OCI-LY7 (cell line): Measurements from ENCODE around the gene CUL2. TPM values are rescaled to one million over a fixed set of nuclear protein-coding genes. Genes with fewer than 3 reads are reported as not detected.

ENCODE experiments used
- BruUV-seq: library from RNA; stranded (reverse); fragments of 400-500 nt; replicated peaks from 2 replicates; lab custom pipeline; 2021; lab: Mats Ljungman, UMichigan
- CTCF ChIA-PET: fragments of 300-600 bp; sonication (Branson Sonifier 250); formaldehyde crosslinking; loops from one replicate; lab custom pipeline; 2022; ENCODE audit warnings: antibody characterized with exemption; ENCODE audit not compliant: unreplicated experiment; lab: Charles Lee
- POLR2A ChIA-PET: fragments of 300-600 bp; sonication (Branson Sonifier 250); formaldehyde crosslinking; loops from one replicate; lab custom pipeline; 2022; ENCODE audit warnings: antibody characterized with exemption; lab: Charles Lee
- DNase-seq: peaks from one replicate; pipeline ENCODE4 v3.0.0-alpha.2; 2015; ENCODE audit warnings: low spot score
- H2AFZ ChIP-seq: fragments of 200-600 bp; sonication (generic), shearing (Covaris generic); 2 replicates; pipeline ENCODE4 v1.6.1; 2014; ENCODE audit warnings: mild to moderate bottlenecking, antibody characterized with exemption, low read length, moderate library complexity
- H3K27ac ChIP-seq: fragments of 200-600 bp; sonication (generic); 2 replicates; pipeline ENCODE4 v1.5.1; 2014; ENCODE audit warnings: mixed run types, low read depth, mild to moderate bottlenecking, moderate library complexity, low read length, inconsistent platforms; ENCODE audit not compliant: poor library complexity, severe bottlenecking
- H3K36me3 ChIP-seq: fragments of 200-600 bp; sonication (generic); 2 replicates; pipeline ENCODE4 v1.6.1; 2014; ENCODE audit warnings: mild to moderate bottlenecking, antibody characterized with exemption, low read length, moderate library complexity, mixed read lengths; ENCODE audit not compliant: insufficient read depth
- H3K4me1 ChIP-seq: fragments of 200-600 bp; sonication (generic); 2 replicates; pipeline ENCODE4 v1.5.1; 2014; ENCODE audit warnings: mild to moderate bottlenecking, low read length; ENCODE audit not compliant: insufficient read depth, poor library complexity, severe bottlenecking
- H3K4me2 ChIP-seq: fragments of 200-600 bp; sonication (generic); 2 replicates; pipeline ENCODE4 v1.6.1; 2014; ENCODE audit warnings: mild to moderate bottlenecking, low read length
- H3K4me3 ChIP-seq: fragments of 200-600 bp; sonication (generic); 2 replicates; pipeline ENCODE4 v1.5.1; 2014; ENCODE audit warnings: mild to moderate bottlenecking, low read depth, low read length; ENCODE audit not compliant: poor library complexity, severe bottlenecking
- H3K79me2 ChIP-seq: fragments of 200-600 bp; sonication (generic); 2 replicates; pipeline ENCODE4 v1.6.1; 2016; ENCODE audit warnings: low read depth, mild to moderate bottlenecking, low read length, moderate library complexity, mixed read lengths; ENCODE audit not compliant: insufficient read depth
- H3K9me2 ChIP-seq: fragments of 200-600 bp; sonication (generic); 2 replicates; pipeline ENCODE4 v1.6.1; 2016; ENCODE audit warnings: mild to moderate bottlenecking, low read length, mixed read lengths; ENCODE audit not compliant: insufficient read depth
- H3K9me3 ChIP-seq: fragments of 200-600 bp; sonication (generic); 2 replicates; pipeline ENCODE4 v1.6.1; 2014; ENCODE audit warnings: mild to moderate bottlenecking, mixed run types, low read length, mixed read lengths
- H4K20me1 ChIP-seq: fragments of 200-600 bp; sonication (generic); 2 replicates; pipeline ENCODE4 v1.6.1; 2014; ENCODE audit warnings: mild to moderate bottlenecking, antibody characterized with exemption, low read length, moderate library complexity, mixed read lengths; ENCODE audit not compliant: insufficient read depth
- CTCF ChIP-seq: fragments of 200-600 bp; sonication (generic); conservative IDR thresholded peaks from 2 replicates; pipeline ENCODE4 v1.5.1; 2014; ENCODE audit warnings: mild to moderate bottlenecking, antibody characterized with exemption, low read length, moderate library complexity, mixed read lengths
- EZH2phosphoT487 ChIP-seq: fragments of 200-600 bp; sonication (generic); IDR thresholded peaks from 2 replicates; pipeline ENCODE4 v1.6.1; 2018; ENCODE audit warnings: low read depth, borderline replicate concordance, mild to moderate bottlenecking, mixed run types, antibody characterized with exemption, low read length, moderate library complexity, mixed read lengths
- intact Hi-C: fragments of 100-400 bp; cut with micrococcal nuclease; formaldehyde crosslinking; loops from one replicate; pipeline ENCODE4 v1.10.0; 2022; ENCODE audit not compliant: unreplicated experiment
- microRNA-seq: library from miRNA; unstranded; fragments of <30 nt; microRNA quantifications from one replicate; pipeline ENCODE4 v1.2.0, GENCODE V29; 2022; ENCODE audit warnings: borderline replicate concordance
- small RNA-seq: library from RNA; depleted of rRNA; stranded (forward); fragments of <200 nt; gene quantifications from one replicate; pipeline ENCODE3, GENCODE V24; 2014
- total RNA-seq, 2 experiments: library from RNA; depleted of rRNA in 1 of 2; stranded (reverse); fragments of >200 nt in 1 of 2; shearing (Covaris generic) in 1 of 2; gene quantifications; 2 replicates each; pipeline ENCODE4 v1.2.3, GENCODE V29; 2014 to 2022

CUL2 gene
- total RNA-seq, 2 experiments from 2014 or later, result 25.5 to 40.4 TPM

- DNase-seq, result no peak
- H4K20me1 ChIP-seq, result no peaks in the 10 kb centered on the region
- H3K9me2 ChIP-seq, result no peaks in the 10 kb centered on the region
- H3K27ac ChIP-seq, result no peak overlapping the region
- H3K4me3 ChIP-seq, result no peak overlapping the region
- TF ChIP-seq CTCF (no peak), EZH2phosphoT487 (no peak)
- CTCF ChIA-PET, result no interaction called here
- intact Hi-C loops, result no loop called here
- H3K79me2 ChIP-seq, result no peaks in the 10 kb centered on the region
- no TSS peak for BruUV-seq
- H3K4me1 ChIP-seq, result no peaks in the 10 kb centered on the region
- H3K36me3 ChIP-seq, result no peaks in the 10 kb centered on the region
- no peak overlapping the region for H3K4me2 ChIP-seq
- H2AFZ ChIP-seq, result no peak overlapping the region
- POLR2A ChIA-PET, result interaction anchor here (0.7 kb wide), 1 partner anchor 1650 kb away, joined by 6 read pairs; no protein-coding TSS in a partner anchor
- H3K9me3 ChIP-seq, result no peaks in the 10 kb centered on the region
These were observed 130.4 kb downstream of the CUL2 start for GRCh38 chr10:34959786-34960185.

DNA sequence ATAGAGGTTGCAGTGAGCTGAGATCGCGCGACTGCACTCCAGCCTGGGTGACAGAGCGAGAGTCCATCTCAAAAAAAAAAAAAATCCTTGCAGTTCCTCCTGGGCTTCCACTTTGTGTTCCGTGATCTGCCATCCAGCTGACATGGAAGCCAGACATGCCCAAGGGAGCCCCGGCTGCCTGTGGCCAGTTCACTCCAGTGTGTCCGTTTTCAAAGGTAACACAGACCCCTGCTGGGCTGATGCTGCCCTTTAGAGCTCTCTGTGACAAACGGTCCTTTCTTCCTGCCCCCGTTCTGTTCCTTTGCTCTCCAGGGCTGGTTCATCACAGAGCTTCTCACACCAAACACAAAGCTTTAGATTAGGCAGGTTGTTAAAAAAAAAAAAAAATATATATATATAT lies 130.8 kb downstream of the CUL2 start:
- Histone ChIP-seq H3K4me2 (no peak overlapping the region), H2AFZ (no peak overlapping the region), H3K27ac (no peak overlapping the region), H3K36me3 (no peaks in the 10 kb centered on the region), H3K9me3 (no peaks in the 10 kb centered on the region), H3K4me3 (no peak overlapping the region), H3K9me2 (no peaks in the 10 kb centered on the region), H3K79me2 (no peaks in the 10 kb centered on the region), H4K20me1 (no peaks in the 10 kb centered on the region), H3K4me1 (no peaks in the 10 kb centered on the region)
- ChIA-PET CTCF (no interaction called here), POLR2A (interaction anchor here (0.6 kb wide), 2 partner anchors 33 to 966 kb away, joined by 3 read pairs; no protein-coding TSS in a partner anchor)
- BruUV-seq, result no TSS peak
- DNase-seq, result no peak
- intact Hi-C loops, result no loop called here
- TF ChIP-seq EZH2phosphoT487, result no peak
- no peak for TF ChIP-seq CTCF

Small RNA genes lying within 50 kb of the gene (microRNA-seq; reads per million reads assigned to microRNA genes)
- 6.8 reads per million for gene MIR3611

Small RNA genes lying within 50 kb of the gene (small RNA-seq; reads per million reads assigned to genes)
- gene MIR3611, result not detected
- not detected for gene RNU7-77P

Other genes starting within 250 kb of the CUL2 start
- 31.9 and 38.1 TPM in 2 replicates for gene CREM, start 36.5 kb upstream of the CUL2 start, total RNA-seq (2014; rRNA removed; shearing (Covaris generic))
- gene CREM, start 36.5 kb upstream of the CUL2 start, total RNA-seq (2022), result 32.2 and 33.1 TPM in 2 replicates
- gene CCNY, start 246.2 kb upstream of the CUL2 start, total RNA-seq (2014; rRNA removed; shearing (Covaris generic)), result 37.0 and 40.6 TPM in 2 replicates
- 55.8 and 63.0 TPM in 2 replicates for gene CCNY, start 246.2 kb upstream of the CUL2 start, total RNA-seq (2022)